Measurements from ENCODE around the gene MYL3. TPM values are rescaled to one million over a fixed set of nuclear protein-coding genes. Genes with fewer than 3 reads are reported as not detected.

The MYL3 gene
- total RNA-seq, 3 donors from 2014 or later (not counting 1 experiment from before 2014, with no cell fraction given) = not detected

- no peaks in the 10 kb centered on the region for H3K36me3 Mint-ChIP-seq
- Histone ChIP-seq H3K36me3 (ENCODE audit: control insufficient read depth, insufficient read depth, low read length) (no peaks in the 10 kb centered on the region), H3K4me1 (ENCODE audit: control insufficient read depth, insufficient read depth, low read length) (peaks cover 22% of the 10 kb centered on the region), H3K27me3 (ENCODE audit: control insufficient read depth, insufficient read depth, low read length) (peaks cover 22% of the 10 kb centered on the region), H3K4me3 (ENCODE audit: low read length) (no peak overlapping the region), H3K27ac (ENCODE audit: low read length) (no peak overlapping the region), H3K9me3 (ENCODE audit: control insufficient read depth, insufficient read depth, low read length) (no peaks in the 10 kb centered on the region)
- no peak for DNase-seq
- peaks cover 0 to 33% of the 10 kb centered on the region in 2 donors for H3K4me1 Mint-ChIP-seq
- H3K27me3 Mint-ChIP-seq (ENCODE audit: low read depth in 2 of 2) = peaks cover 20 to 21% of the 10 kb centered on the region in 2 donors
- H3K27ac Mint-ChIP-seq = no peak overlapping the region
- H3K4me3 Mint-ChIP-seq = no peak overlapping the region
- 77% methylated on average over 9 of the region's 9 CpGs for WGBS (ENCODE audit: insufficient coverage)
- no peak for TF ChIP-seq CTCF (IDR thresholded peaks at IDR 0.05)
- no peaks in the 10 kb centered on the region for H3K9me3 Mint-ChIP-seq
- intact Hi-C loops (cut with micrococcal nuclease) = no loop called here
- no peak for ATAC-seq
These were observed 30.5 kb upstream of the MYL3 start for GRCh38 chr3:46893763-46894162.

- DNase-seq = no peak
- H3K4me3 Mint-ChIP-seq = no peak overlapping the region
- Histone ChIP-seq H3K4me3 (ENCODE audit: low read length) (no peak overlapping the region), H3K27me3 (ENCODE audit: control insufficient read depth, insufficient read depth, low read length) (peaks cover 22% of the 10 kb centered on the region), H3K27ac (ENCODE audit: low read length) (no peak overlapping the region), H3K9me3 (ENCODE audit: control insufficient read depth, insufficient read depth, low read length) (no peaks in the 10 kb centered on the region), H3K36me3 (ENCODE audit: control insufficient read depth, insufficient read depth, low read length) (no peaks in the 10 kb centered on the region), H3K4me1 (ENCODE audit: control insufficient read depth, insufficient read depth, low read length) (peaks cover 18% of the 10 kb centered on the region)
- peaks cover 17 to 19% of the 10 kb centered on the region in 2 donors for H3K27me3 Mint-ChIP-seq (ENCODE audit: low read depth in 2 of 2)
- intact Hi-C loops (cut with micrococcal nuclease) = no loop called here
- no peaks in the 10 kb centered on the region for H3K36me3 Mint-ChIP-seq
- H3K4me1 Mint-ChIP-seq = peaks cover 0 to 28% of the 10 kb centered on the region in 2 donors
- ATAC-seq = no peak
- no peaks in the 10 kb centered on the region for H3K9me3 Mint-ChIP-seq
- no peak for TF ChIP-seq CTCF (IDR thresholded peaks at IDR 0.05)
- no peak overlapping the region for H3K27ac Mint-ChIP-seq
- 93% methylated on average over 5 of the region's 6 CpGs for WGBS (ENCODE audit: insufficient coverage)
These were observed 30.0 kb upstream of the MYL3 start for GRCh38 chr3:46893146-46893748.

GRCh38 chr3:46892285-46893145, 29.3 kb upstream of the MYL3 start:
- H3K4me3 ChIP-seq (ENCODE audit: low read length) = peak overlapping the region; percentile 32
- peaks cover 22% of the 10 kb centered on the region for H3K27me3 ChIP-seq (ENCODE audit: control insufficient read depth, insufficient read depth, low read length)
- intact Hi-C loops (cut with micrococcal nuclease) = no loop called here
- peak in 1 of 2 donors; percentile 26 for DNase-seq
- no peak overlapping the region for H3K27ac ChIP-seq (ENCODE audit: low read length)
- H3K36me3 Mint-ChIP-seq = no peaks in the 10 kb centered on the region
- no peak overlapping the region for H3K27ac Mint-ChIP-seq
- peaks cover 15 to 19% of the 10 kb centered on the region in 2 donors for H3K27me3 Mint-ChIP-seq (ENCODE audit: low read depth in 2 of 2)
- H3K4me1 ChIP-seq (ENCODE audit: control insufficient read depth, insufficient read depth, low read length) = peaks cover 15% of the 10 kb centered on the region
- H3K4me1 Mint-ChIP-seq = peaks cover 0 to 24% of the 10 kb centered on the region in 2 donors
- H3K36me3 ChIP-seq (ENCODE audit: control insufficient read depth, insufficient read depth, low read length) = no peaks in the 10 kb centered on the region
- H3K9me3 ChIP-seq (ENCODE audit: control insufficient read depth, insufficient read depth, low read length) = no peaks in the 10 kb centered on the region
- no peaks in the 10 kb centered on the region for H3K9me3 Mint-ChIP-seq
- H3K4me3 Mint-ChIP-seq = peak overlapping the region; percentile 74
- no peak for TF ChIP-seq CTCF (IDR thresholded peaks at IDR 0.05)
- 8% methylated on average over 57 of the region's 58 CpGs for WGBS (ENCODE audit: insufficient coverage)
- ATAC-seq = peak; percentile 61 to 71 (median 70)

Measured in natural killer cell (primary cell).